Measurements from ENCODE around the gene NUBPL.
"Not testable (repeated sequence)": the region's sequence is repeated elsewhere in the genome, so short reads cannot be mapped to it uniquely, and the experiment has no call there.

NUBPL gene

GRCh38 chr14:31864937-31865855 is 304.0 kb downstream of the NUBPL start:
- no peaks in the 10 kb centered on the region for H3K9me3 ChIP-seq
- no peaks in the 10 kb centered on the region for H3K36me3 ChIP-seq
- H3K4me1 ChIP-seq (ENCODE audit: control insufficient read depth in 1 of 2, insufficient read depth in 1 of 2, low read depth in 1 of 2, low read length in 1 of 2), result no peaks in the 10 kb centered on the region
- H3K27me3 ChIP-seq, result no peaks in the 10 kb centered on the region
- H3K27ac ChIP-seq, result no peak overlapping the region
- no peak overlapping the region for H3K4me3 ChIP-seq (ENCODE audit: low read depth in 1 of 2, low read length in 1 of 2)
- TF ChIP-seq CTCF (IDR thresholded peaks at IDR 0.05), result no peak

GRCh38 chr14:31867570-31867969 is 306.4 kb downstream of the NUBPL start:
- Histone ChIP-seq H3K36me3 (no peaks in the 10 kb centered on the region), H3K4me3 (ENCODE audit: low read depth in 1 of 2, low read length in 1 of 2) (no peak overlapping the region), H3K27me3 (no peaks in the 10 kb centered on the region), H3K4me1 (ENCODE audit: control insufficient read depth in 1 of 2, insufficient read depth in 1 of 2, low read depth in 1 of 2, low read length in 1 of 2) (no peaks in the 10 kb centered on the region), H3K9me3 (no peaks in the 10 kb centered on the region), H3K27ac (no peak overlapping the region)
- no peak for TF ChIP-seq CTCF (IDR thresholded peaks at IDR 0.05)

DNA sequence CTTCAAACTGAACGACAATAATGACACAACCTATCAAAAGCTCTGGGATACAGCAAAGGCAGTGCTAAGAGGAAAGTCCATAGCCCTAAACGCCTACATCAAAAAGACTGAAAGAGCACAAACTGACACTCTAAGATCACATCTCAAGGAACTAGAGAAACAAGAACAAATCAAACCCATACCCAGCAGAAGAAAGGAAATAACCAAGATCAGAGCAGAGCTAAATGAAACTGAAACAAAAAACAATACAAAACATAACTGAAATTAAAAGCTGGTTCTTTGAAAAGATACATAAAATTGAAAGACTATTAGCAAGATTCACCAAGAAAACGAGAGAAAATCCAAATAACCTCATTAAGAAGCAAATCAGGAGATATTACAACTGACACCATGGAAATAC is 306.9 kb downstream of the NUBPL start:
- not testable (repeated sequence) for H3K36me3 ChIP-seq; H3K4me1 ChIP-seq (ENCODE audit: control insufficient read depth in 1 of 2, insufficient read depth in 1 of 2, low read depth in 1 of 2, low read length in 1 of 2); H3K4me3 ChIP-seq (ENCODE audit: low read depth in 1 of 2, low read length in 1 of 2); H3K27me3 ChIP-seq; H3K9me3 ChIP-seq; H3K27ac ChIP-seq

DNA sequence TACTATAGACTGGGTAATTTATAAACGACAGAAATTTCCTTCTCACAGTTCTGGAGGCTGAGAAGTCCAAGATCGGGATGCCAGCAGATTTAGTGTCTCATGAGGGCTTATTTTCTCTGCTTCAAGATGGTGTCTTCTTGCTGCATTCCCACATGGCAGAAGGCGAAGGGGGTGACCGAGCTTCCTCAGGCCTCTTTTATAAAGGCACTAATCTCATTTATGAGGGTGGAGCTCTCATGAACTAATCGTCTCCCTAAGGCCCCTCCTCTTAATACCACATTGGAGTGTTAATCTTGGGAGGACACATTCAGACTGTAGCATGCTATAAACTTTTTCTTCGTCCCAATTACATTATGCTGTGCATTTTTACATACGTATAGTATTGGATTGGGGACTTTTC is 315.5 kb downstream of the NUBPL start:
- Histone ChIP-seq H3K36me3 (no peaks in the 10 kb centered on the region), H3K9me3 (no peaks in the 10 kb centered on the region), H3K4me3 (ENCODE audit: low read depth in 1 of 2, low read length in 1 of 2) (no peak overlapping the region), H3K4me1 (ENCODE audit: control insufficient read depth in 1 of 2, insufficient read depth in 1 of 2, low read depth in 1 of 2, low read length in 1 of 2) (no peaks in the 10 kb centered on the region), H3K27ac (no peak overlapping the region), H3K27me3 (no peaks in the 10 kb centered on the region)
- no peak for TF ChIP-seq CTCF (IDR thresholded peaks at IDR 0.05)

- H3K4me1 ChIP-seq (ENCODE audit: control insufficient read depth in 1 of 2, insufficient read depth in 1 of 2, low read depth in 1 of 2, low read length in 1 of 2), result no peaks in the 10 kb centered on the region
- no peak for TF ChIP-seq CTCF (IDR thresholded peaks at IDR 0.05)
- no peak overlapping the region for H3K27ac ChIP-seq
- no peak overlapping the region for H3K4me3 ChIP-seq (ENCODE audit: low read depth in 1 of 2, low read length in 1 of 2)
- H3K27me3 ChIP-seq, result no peaks in the 10 kb centered on the region
- H3K9me3 ChIP-seq, result no peaks in the 10 kb centered on the region
- no peaks in the 10 kb centered on the region for H3K36me3 ChIP-seq
Observed at GRCh38 chr14:31877255-31877798, 316.1 kb downstream of the NUBPL start.

GRCh38 chr14:31879661-31880348 is 318.6 kb downstream of the NUBPL start:
- Histone ChIP-seq H3K27me3 (no peaks in the 10 kb centered on the region), H3K4me3 (ENCODE audit: low read depth in 1 of 2, low read length in 1 of 2) (no peak overlapping the region), H3K36me3 (no peaks in the 10 kb centered on the region), H3K27ac (no peak overlapping the region), H3K4me1 (ENCODE audit: control insufficient read depth in 1 of 2, insufficient read depth in 1 of 2, low read depth in 1 of 2, low read length in 1 of 2) (no peaks in the 10 kb centered on the region), H3K9me3 (no peaks in the 10 kb centered on the region)
- no peak for TF ChIP-seq CTCF (IDR thresholded peaks at IDR 0.05)

Measured in neutrophil (primary cell).